ENCODE results near the gene SHISA5.
A peak's percentile ranks its signal among the peaks of the same experiment; 100 is the strongest.

The SHISA5 gene

GRCh38 chr3:48429317-48429959, 74.5 kb downstream of the SHISA5 start:
- peak; percentile 33 to 65 (median 55) for DNase-seq

- no peak for DNase-seq
Measured at GRCh38 chr3:48428572-48429316, 75.2 kb downstream of the SHISA5 start.

DNA sequence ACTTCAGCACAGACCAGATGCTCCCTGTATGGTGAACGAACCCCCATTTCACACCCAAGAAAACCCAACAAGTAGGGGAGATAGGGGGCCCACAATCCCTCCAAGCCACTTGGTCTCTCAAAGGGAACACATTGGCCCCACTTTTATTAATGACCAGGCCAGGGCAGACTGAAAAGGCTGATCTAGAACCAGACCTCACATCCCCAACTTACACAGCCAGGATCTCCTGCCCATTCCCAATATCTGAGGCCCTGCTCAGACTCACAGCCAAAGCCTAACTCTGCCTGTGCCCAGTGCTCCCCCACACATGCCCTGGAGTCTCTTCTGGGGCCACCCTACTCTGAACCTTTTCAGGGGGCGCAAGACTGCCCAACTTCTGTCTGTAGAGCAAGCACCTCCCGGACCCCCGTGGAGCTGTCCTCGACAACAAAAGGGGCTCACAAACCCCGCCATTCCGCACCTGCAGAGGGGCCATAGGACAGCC, 75.8 kb downstream of the SHISA5 start:
- no peak for DNase-seq

DNA sequence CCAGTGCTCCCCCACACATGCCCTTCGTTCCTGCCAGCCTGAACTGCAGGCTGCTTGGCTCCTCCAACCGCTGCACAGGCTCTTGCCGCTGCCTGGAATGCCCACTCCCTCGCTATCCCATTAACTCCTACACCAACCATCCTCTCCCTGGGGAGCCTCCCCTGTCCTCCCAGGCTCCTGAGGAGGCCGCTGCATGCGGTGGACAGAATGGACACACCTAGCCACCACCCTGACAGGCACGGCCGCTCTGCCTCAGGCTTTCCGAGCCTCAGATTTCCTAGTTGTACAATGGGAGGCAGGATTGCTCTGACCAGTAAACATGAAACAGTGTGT, 76.4 kb downstream of the SHISA5 start:
- no peak for DNase-seq

- DNase-seq = no peak
Measured at GRCh38 chr3:48426944-48427629, 76.9 kb downstream of the SHISA5 start.

DNA sequence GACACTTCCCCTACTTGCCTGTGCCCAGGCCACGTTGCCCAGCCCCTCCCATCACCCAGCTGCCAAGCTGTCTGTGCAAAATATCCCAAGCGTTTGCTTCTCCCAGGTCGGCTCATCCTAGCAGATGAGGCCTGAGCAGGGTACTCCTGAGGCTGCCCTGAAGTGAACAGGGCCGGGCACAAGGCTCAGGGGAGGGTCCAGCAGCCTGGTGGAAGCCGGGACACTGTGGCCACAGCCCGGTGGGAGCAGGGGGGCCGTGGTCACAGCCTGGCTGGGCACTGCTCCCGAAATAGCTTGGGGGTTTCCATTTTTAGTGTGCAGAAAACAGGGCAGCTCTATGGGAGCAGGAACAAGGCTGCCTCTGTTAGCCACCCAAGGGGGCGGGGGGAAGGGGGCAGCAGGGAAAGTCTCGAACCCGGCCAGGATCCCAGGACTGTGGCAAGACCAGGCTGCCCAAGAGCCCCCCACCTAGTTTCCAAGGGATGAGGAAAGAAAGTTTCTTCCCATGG, 77.5 kb downstream of the SHISA5 start:
- DNase-seq = no peak

- DNase-seq = no peak
Measured at GRCh38 chr3:48425281-48425812, 78.6 kb downstream of the SHISA5 start.

DNA sequence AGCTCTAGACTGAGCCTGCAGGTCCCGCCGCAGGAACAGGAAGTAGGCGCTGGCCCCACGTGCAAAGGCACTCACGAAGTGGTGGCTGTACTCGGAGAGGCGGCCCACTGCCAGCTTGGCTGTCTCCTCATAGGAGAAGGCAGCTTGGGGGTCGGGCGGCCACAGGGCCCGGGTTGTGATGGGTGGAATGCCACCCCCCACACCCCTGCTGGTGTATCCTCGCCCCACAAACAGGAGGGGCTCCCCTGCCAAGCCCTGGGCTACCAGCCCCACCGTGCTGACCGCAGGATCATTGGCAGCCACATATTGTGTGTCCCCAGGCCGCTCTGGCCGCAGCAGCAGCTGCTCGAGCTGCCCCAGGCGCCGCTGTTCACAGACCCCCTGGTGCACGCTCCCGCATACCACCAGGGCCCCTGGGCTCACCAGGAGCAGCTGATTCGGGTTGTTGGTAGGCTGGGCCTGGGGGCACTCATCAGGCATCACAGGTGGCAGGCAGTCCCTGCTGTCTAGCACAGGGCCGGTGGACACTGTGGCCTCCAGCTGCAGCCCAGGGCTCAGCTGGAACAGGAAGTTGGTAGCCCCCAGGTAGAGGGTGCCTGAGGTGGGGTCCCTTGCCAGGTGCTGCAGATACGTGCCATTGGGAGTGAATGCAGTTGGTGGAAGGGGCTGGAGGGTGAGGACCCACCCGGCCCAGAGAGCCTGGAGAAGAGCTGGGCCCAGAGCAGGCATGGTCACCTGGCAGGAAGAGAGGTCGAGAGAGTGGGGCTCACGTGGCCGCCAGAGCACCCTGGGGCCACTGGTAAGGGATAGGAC, 79.9 kb downstream of the SHISA5 start:
- DNase-seq = no peak

DNA sequence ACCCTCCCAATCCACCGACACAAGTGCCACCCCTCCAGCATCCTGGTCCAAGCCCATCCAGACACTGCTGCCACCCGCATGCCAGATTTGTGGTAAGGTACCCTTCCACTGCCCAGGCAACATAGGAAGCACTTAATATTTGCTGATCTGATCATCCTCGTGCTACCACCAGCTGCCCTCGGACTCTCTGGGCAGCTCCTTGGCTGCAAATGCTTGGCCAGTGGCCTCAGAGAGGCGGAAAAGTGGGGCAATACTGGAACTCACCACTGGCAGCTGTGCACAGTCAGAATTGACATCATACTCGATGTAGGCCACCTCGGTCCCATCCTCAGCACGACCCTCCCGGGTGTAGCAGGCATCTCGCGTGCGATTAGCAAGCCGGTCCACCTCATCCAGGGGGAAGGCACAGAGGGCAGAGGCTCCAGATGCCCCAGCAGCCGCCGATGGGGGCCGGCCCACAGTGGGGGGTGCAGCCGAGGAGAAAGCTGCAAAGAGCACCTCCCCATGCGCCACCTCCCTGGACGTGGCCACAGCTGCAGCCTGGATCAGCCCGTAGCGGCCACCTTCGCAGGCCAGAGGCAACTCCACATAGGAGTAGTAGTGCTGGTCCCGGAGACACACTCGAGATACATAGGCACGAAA, 80.6 kb downstream of the SHISA5 start:
- no peak for DNase-seq

- no peak for DNase-seq
Measured at GRCh38 chr3:48422681-48423080, 81.3 kb downstream of the SHISA5 start.

- no peak for DNase-seq
Measured at GRCh38 chr3:48422272-48422671, 81.7 kb downstream of the SHISA5 start.

GRCh38 chr3:48420561-48420960, 83.4 kb downstream of the SHISA5 start:
- DNase-seq = no peak

DNA sequence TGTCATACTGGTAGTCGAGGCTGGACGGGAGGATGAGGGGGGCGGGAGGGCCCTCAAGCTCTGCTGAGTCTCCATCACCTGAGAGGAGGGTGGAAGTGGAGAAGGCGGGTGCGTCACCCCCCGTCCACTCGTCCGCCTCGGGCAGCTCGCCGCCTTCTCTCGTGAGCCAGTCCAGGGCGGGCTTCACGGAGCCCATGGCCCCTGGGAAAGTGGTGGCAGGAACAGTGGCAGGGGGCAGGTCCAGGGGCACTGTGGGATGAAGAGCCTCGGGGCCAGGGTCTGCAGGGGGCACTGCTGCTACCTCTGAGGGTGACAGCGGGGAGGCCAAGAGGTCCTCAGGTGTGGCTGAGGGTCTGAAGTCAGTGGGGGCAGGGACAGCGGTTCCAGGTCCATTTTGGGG, 84.4 kb downstream of the SHISA5 start:
- no peak for DNase-seq

DNA sequence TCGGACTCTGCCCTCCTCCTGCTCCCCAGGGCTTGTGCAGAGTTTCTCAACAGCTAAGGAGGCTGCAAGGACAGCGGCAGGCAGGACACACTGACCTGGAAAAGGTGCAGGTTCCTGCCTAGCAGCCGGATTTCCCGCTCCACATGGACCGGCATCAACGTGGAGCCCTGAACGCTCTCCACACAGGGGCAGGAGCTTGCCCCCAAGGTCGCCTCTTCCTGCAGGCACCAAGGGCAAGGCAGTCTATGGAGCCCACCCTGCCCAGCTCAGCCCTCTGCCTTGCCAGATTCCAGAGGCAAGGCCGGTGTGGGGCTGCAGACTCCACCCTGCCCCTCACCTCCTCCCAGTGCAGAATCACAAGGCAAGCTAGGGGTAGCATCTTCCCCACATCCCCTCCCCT, 84.8 kb downstream of the SHISA5 start:
- DNase-seq = no peak

DNA sequence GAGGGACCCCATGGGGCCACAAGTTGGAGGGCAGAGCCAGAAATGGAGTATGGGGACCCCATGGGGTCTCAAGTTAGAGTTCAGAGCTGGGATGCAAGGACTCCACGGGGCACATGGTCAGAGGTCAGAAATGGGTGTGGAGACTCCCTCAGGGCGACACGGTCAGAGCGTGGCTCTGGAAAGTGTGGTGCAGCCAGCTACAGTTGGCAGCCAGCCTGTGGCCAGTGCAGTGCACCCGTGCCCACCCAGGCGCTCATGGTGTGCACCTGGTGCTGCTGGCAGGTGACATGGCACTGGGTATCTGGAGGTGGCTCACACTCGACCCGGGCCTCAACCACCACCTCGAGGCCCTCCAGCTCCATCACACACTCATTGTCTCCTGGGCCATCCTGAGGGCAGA, 85.3 kb downstream of the SHISA5 start:
- DNase-seq = no peak

GRCh38 chr3:48418140-48418539, 85.8 kb downstream of the SHISA5 start:
- DNase-seq = no peak

All from T-helper 2 cell (primary cell).